HCT116 (cell line): ENCODE measurements around the gene ZFP28. TPM values are rescaled to one million over a fixed set of nuclear protein-coding genes. Genes with fewer than 3 reads are reported as not detected.
A peak's percentile ranks its signal among the peaks of the same experiment; 100 is the strongest.

Source experiments
- ATAC-seq: fragments of 200-7000 bp; cut with Tn5 transposase; 2 replicates; pipeline ENCODE4 v1.9.1; 2020; ENCODE audit warnings: mild to moderate bottlenecking, moderate library complexity
- BruUV-seq: library from RNA; stranded (reverse); fragments of 400-500 nt; replicated peaks from 2 replicates; lab custom pipeline; 2021; lab: Mats Ljungman, UMichigan
- CTCF ChIA-PET: fragments of 300-600 bp; sonication (Branson Sonifier 250); formaldehyde crosslinking; loops from one replicate; lab custom pipeline; 2021; ENCODE audit warnings: antibody characterized with exemption; lab: Charles Lee
- POLR2A ChIA-PET: fragments of 300-600, 350-600 bp; sonication (Branson Sonifier 250); formaldehyde crosslinking; loops from one replicate; lab custom pipeline; 2021; ENCODE audit warnings: antibody characterized with exemption; lab: Charles Lee
- RAD21 ChIA-PET, 2 experiments: fragments of 300-600 bp; sonication (Branson Sonifier 250); formaldehyde crosslinking; loops; one replicate each; lab custom pipeline; 2023; ENCODE audit warnings: low total read pairs in 2 of 2; ENCODE audit not compliant: uncharacterized antibody in 2 of 2, unreplicated experiment in 2 of 2, low non-redundant PET in 1 of 2; lab: Charles Lee
- DNase-seq: peaks from one replicate; pipeline ENCODE4 v3.0.0-alpha.2; 2010; ENCODE audit warnings: low read depth, low spot score
- H2AFZ ChIP-seq: fragments of 200-600 bp; shearing (Covaris generic), sonication (generic); 2 replicates; pipeline ENCODE4 v1.6.1; 2017; ENCODE audit warnings: low read depth, mixed run types, mixed read lengths, antibody characterized with exemption, low read length; ENCODE audit not compliant: poor library complexity, severe bottlenecking
- H3K27ac ChIP-seq: 2 replicates; pipeline ENCODE4 v1.5.1; 2012; ENCODE audit warnings: low read depth, low read length
- H3K27me3 ChIP-seq: fragments of 200-600 bp; sonication (generic); 2 replicates; pipeline ENCODE4 v1.6.1; 2016; ENCODE audit warnings: mixed run types, low read length, mixed read lengths; ENCODE audit not compliant: insufficient read depth
- H3K36me3 ChIP-seq, 2 experiments: fragments of 200-500 bp in 1 of 2; fragments of 200-600 bp in 1 of 2; sonication (Bioruptor generic) in 1 of 2; sonication (generic) in 1 of 2; 2 replicates each; pipeline versions ENCODE4 v1.5.1 to v1.6.1; 2014 to 2016; ENCODE audit warnings: low read length in 2 of 2, inconsistent platforms in 1 of 2, mixed read lengths in 1 of 2, mixed run types in 1 of 2; ENCODE audit not compliant: insufficient read depth in 2 of 2, control insufficient read depth in 1 of 2
- H3K4me1 ChIP-seq, 2 experiments: fragments of 200-600 bp in 1 of 2; sonication (generic) in 1 of 2; 2 replicates each; pipeline versions ENCODE4 v1.5.1 to v1.6.1; 2012 to 2017; ENCODE audit warnings: low read length in 2 of 2, inconsistent platforms in 1 of 2, mild to moderate bottlenecking in 1 of 2, mixed read lengths in 1 of 2, mixed run types in 1 of 2, moderate library complexity in 1 of 2; ENCODE audit not compliant: insufficient read depth in 2 of 2, control insufficient read depth in 1 of 2
- H3K4me2 ChIP-seq: fragments of 200-600 bp; sonication (generic); 2 replicates; pipeline ENCODE4 v1.6.1; 2017; ENCODE audit warnings: mixed run types, low read length, mixed read lengths
- H3K4me3 ChIP-seq, 2 experiments: fragments of 200-600 bp in 1 of 2; sonication (generic) in 1 of 2; replicated peaks in 1 of 2; 2 replicates each; pipeline ENCODE4 v1.5.1; 2011 to 2016; ENCODE audit warnings: low read length in 2 of 2, control low read depth in 1 of 2, low read depth in 1 of 2, mild to moderate bottlenecking in 1 of 2, mixed read lengths in 1 of 2, mixed run types in 1 of 2
- H3K79me2 ChIP-seq: fragments of 200-600 bp; sonication (generic); 2 replicates; pipeline ENCODE4 v1.6.1; 2017; ENCODE audit warnings: mild to moderate bottlenecking, mixed run types, low read length, moderate library complexity, mixed read lengths; ENCODE audit not compliant: insufficient read depth
- H3K9ac ChIP-seq: fragments of 200-600 bp; sonication (generic); 2 replicates; pipeline ENCODE4 v1.6.1; 2016; ENCODE audit warnings: low read length, mixed read lengths
- H3K9me2 ChIP-seq: fragments of 200-600 bp; sonication (generic), shearing (Covaris generic); 2 replicates; pipeline ENCODE4 v1.6.1; 2017; ENCODE audit warnings: mixed run types, mild to moderate bottlenecking, moderate library complexity; ENCODE audit not compliant: insufficient read depth
- H3K9me3 ChIP-seq, 2 experiments: fragments of 200-500 bp in 1 of 2; fragments of 200-600 bp in 1 of 2; sonication (Bioruptor generic) in 1 of 2; sonication (generic) in 1 of 2; 2 replicates each; pipeline ENCODE4 v1.6.1; 2014 to 2017; ENCODE audit warnings: low read length in 2 of 2, mixed read lengths in 2 of 2, inconsistent platforms in 1 of 2, low read depth in 1 of 2, mild to moderate bottlenecking in 1 of 2, mixed run types in 1 of 2, moderate library complexity in 1 of 2; ENCODE audit not compliant: control insufficient read depth in 1 of 2, insufficient read depth in 1 of 2
- H4K20me1 ChIP-seq: fragments of 200-600 bp; sonication (generic), shearing (Covaris generic); 2 replicates; pipeline ENCODE4 v1.6.1; 2017; ENCODE audit warnings: mixed run types, mild to moderate bottlenecking, moderate library complexity; ENCODE audit not compliant: insufficient read depth
- CEBPB ChIP-seq: IDR thresholded peaks from 2 replicates; pipeline ENCODE4 v1.6.1; 2012; ENCODE audit warnings: low read depth
- EGR1 ChIP-seq: IDR thresholded peaks from 2 replicates; pipeline ENCODE4 v1.6.1; 2012; ENCODE audit warnings: low read depth
- JUND ChIP-seq: IDR thresholded peaks from 2 replicates; pipeline ENCODE4 v1.6.1; 2012
- POLR2AphosphoS5 ChIP-seq: IDR thresholded peaks from 2 replicates; pipeline ENCODE4 v1.6.1; 2011; ENCODE audit warnings: mild to moderate bottlenecking, low read depth, low read length, moderate library complexity
- REST ChIP-seq: IDR thresholded peaks from 2 replicates; pipeline ENCODE4 v1.6.1; 2012; ENCODE audit warnings: low read depth
- SIN3A ChIP-seq: IDR thresholded peaks from 2 replicates; pipeline ENCODE4 v1.6.1; 2012; ENCODE audit warnings: low read depth
- YY1 ChIP-seq: IDR thresholded peaks from 2 replicates; pipeline ENCODE4 v1.6.1; 2011; ENCODE audit warnings: low read length, low read depth, moderate library complexity, mild to moderate bottlenecking; ENCODE audit not compliant: insufficient replicate concordance; ENCODE audit errors: extremely low read depth
- ZFX ChIP-seq: fragments of 450-650 bp; IDR thresholded peaks from 2 replicates; pipeline ENCODE4 v1.6.1; 2017
- ZNF274 ChIP-seq: fragments of 200-500 bp; sonication (Bioruptor generic); IDR thresholded peaks from 2 replicates; pipeline ENCODE4 v1.6.1; 2014; ENCODE audit warnings: mild to moderate bottlenecking, low read depth, low read length, inconsistent platforms
- intact Hi-C: fragments of 100-400 bp; cut with micrococcal nuclease; formaldehyde crosslinking; loops from 2 replicates; pipeline ENCODE4 v1.10.0; 2022
- total RNA-seq: library from RNA; stranded (reverse); gene quantifications from one replicate; pipeline ENCODE4 v1.2.1, GENCODE V29; 2021; ENCODE audit not compliant: unreplicated experiment

ZFP28 gene
- total RNA-seq, 1 experiment from 2014 or later, result not detected

- Histone ChIP-seq H3K27me3 (no peaks in the 10 kb centered on the region), H3K4me1 (no peaks in the 10 kb centered on the region), H3K27ac (no peak overlapping the region), H4K20me1 (no peaks in the 10 kb centered on the region), H2AFZ (no peak overlapping the region), H3K4me2 (no peak overlapping the region), H3K4me3 (no peak overlapping the region), H3K79me2 (no peaks in the 10 kb centered on the region), H3K36me3 (no peaks in the 10 kb centered on the region), H3K9ac (no peak overlapping the region), H3K9me2 (no peaks in the 10 kb centered on the region), H3K9me3 (peaks cover 20 to 32% of the 10 kb centered on the region in 2 experiments; a peak in 2 of 4 replicates)
- DNase-seq (no peak), ATAC-seq (no peak)
- TF ChIP-seq SIN3A, result no peak
- intact Hi-C loops, result no loop called here
- ChIA-PET POLR2A (no interaction called here), RAD21 (no interaction called here), CTCF (no interaction called here)
- BruUV-seq, result no TSS peak
These were observed 30.4 kb upstream of the ZFP28 start for GRCh38 chr19:56508290-56508778.

GRCh38 chr19:56525214-56525860 lies 13.4 kb upstream of the ZFP28 start:
- ATAC-seq, result no peak
- Histone ChIP-seq H4K20me1 (no peaks in the 10 kb centered on the region), H3K4me1 (no peaks in the 10 kb centered on the region), H3K4me3 (no peak overlapping the region), H3K9ac (no peak overlapping the region), H2AFZ (no peak overlapping the region), H3K27ac (no peak overlapping the region), H3K9me3 (peaks cover 25 to 39% of the 10 kb centered on the region in 2 experiments; a peak in 3 of 4 replicates), H3K27me3 (no peaks in the 10 kb centered on the region), H3K4me2 (no peak overlapping the region), H3K79me2 (no peaks in the 10 kb centered on the region), H3K36me3 (no peaks in the 10 kb centered on the region; a peak in 1 of 4 replicates), H3K9me2 (no peaks in the 10 kb centered on the region)
- intact Hi-C loops, result no loop called here
- POLR2A ChIA-PET, result no interaction called here
- TF ChIP-seq CEBPB (no peak), YY1 (no peak), REST (no peak), POLR2AphosphoS5 (no peak), JUND (no peak), ZNF274 (peak; percentile 61), ZFX (no peak), EGR1 (no peak)
- CTCF ChIA-PET, result no interaction called here
- no peak for DNase-seq
- RAD21 ChIA-PET, result no interaction called here
- BruUV-seq, result no TSS peak
